HepG2 (cell line): ENCODE results near the gene SV2A. TPM values are rescaled to one million over a fixed set of nuclear protein-coding genes. Genes with fewer than 3 reads are reported as not detected.

Source experiments
- BRD4 ChIP-seq: sonication (generic); formaldehyde crosslinking; IDR thresholded peaks from 2 replicates; pipeline ENCODE4 v1.4.0; 2020; ENCODE audit warnings: missing genetic modification reagents
- FOXK2 ChIP-seq: fragments of 450-650 bp; IDR thresholded peaks from 2 replicates; pipeline ENCODE4 v1.6.1; 2016
- HNRNPLL ChIP-seq: fragments of 200-400 bp; formaldehyde crosslinking; IDR thresholded peaks from 2 replicates; pipeline ENCODE4 v1.6.1; 2017; ENCODE audit warnings: mild to moderate bottlenecking, low read depth, low read length; ENCODE audit not compliant: poor library complexity, severe bottlenecking
- HOXA7 ChIP-seq: sonication (generic); formaldehyde crosslinking; IDR thresholded peaks from 2 replicates; pipeline ENCODE4 v1.8.1; 2022; ENCODE audit warnings: mild to moderate bottlenecking, missing genetic modification reagents, moderate library complexity
- KDM2A ChIP-seq: sonication (generic); formaldehyde crosslinking; IDR thresholded peaks from 2 replicates; pipeline ENCODE4 v1.4.0; 2020; ENCODE audit warnings: low read depth, missing genetic modification reagents, borderline replicate concordance
- MED1 ChIP-seq: sonication (generic); formaldehyde crosslinking; IDR thresholded peaks from 2 replicates; pipeline ENCODE4 v1.4.0; 2020; ENCODE audit warnings: missing genetic modification reagents
- MIER2 ChIP-seq: IDR thresholded peaks from 2 replicates; pipeline ENCODE4 v1.6.1; 2016; ENCODE audit warnings: missing biosample characterization, missing genetic modification reagents
- NKX3-1 ChIP-seq: sonication (generic); formaldehyde crosslinking; IDR thresholded peaks from 2 replicates; pipeline ENCODE4 v1.5.0; 2020; ENCODE audit warnings: missing genetic modification reagents
- POLR2AphosphoS5 ChIP-seq: IDR thresholded peaks from 2 replicates; pipeline ENCODE4 v1.6.1; 2012; ENCODE audit warnings: low read depth, low read length
- SP5 ChIP-seq: IDR thresholded peaks from 2 replicates; pipeline ENCODE4 v1.6.1; 2016; ENCODE audit warnings: low read depth, borderline replicate concordance
- ZFP90 ChIP-seq: sonication (generic); formaldehyde crosslinking; IDR thresholded peaks from 2 replicates; pipeline ENCODE4 v1.8.0; 2022; ENCODE audit warnings: missing genetic modification reagents, mild to moderate bottlenecking, inconsistent platforms, borderline replicate concordance
- ZNF232 ChIP-seq: sonication (generic); formaldehyde crosslinking; IDR thresholded peaks from 2 replicates; pipeline ENCODE4 v1.4.0; 2020; ENCODE audit warnings: missing genetic modification reagents, borderline replicate concordance
- ZNF34 ChIP-seq: sonication (generic); formaldehyde crosslinking; IDR thresholded peaks from 2 replicates; pipeline ENCODE4 v1.4.0; 2020; ENCODE audit warnings: mild to moderate bottlenecking, missing genetic modification reagents, borderline replicate concordance
- ZNF430 ChIP-seq: sonication (generic); formaldehyde crosslinking; IDR thresholded peaks from 2 replicates; pipeline ENCODE4 v1.9.0; 2021; ENCODE audit warnings: mild to moderate bottlenecking, missing genetic modification reagents
- ZNF614 ChIP-seq: IDR thresholded peaks from 2 replicates; pipeline ENCODE4 v1.6.1; 2018; ENCODE audit warnings: missing biosample characterization, missing genetic modification reagents, inconsistent platforms, borderline replicate concordance
- polyA plus RNA-seq, 8 experiments: library from polyadenylated mRNA; depleted of rRNA in 3 of 8; stranded (reverse) in 7 of 8; unstranded in 1 of 8; fragments of >200 nt; fragmentation: Illumina TruSeq in 4 of 8; extraction: Trizol in 4 of 8; gene quantifications; 2 replicates each; pipeline versions ENCODE4 v1.2.1 to v1.2.3, GENCODE V29; 2011 to 2016; ENCODE audit warnings: low read depth in 4 of 8, missing spikeins in 1 of 8, mixed read lengths in 1 of 8; ENCODE audit not compliant: insufficient read depth in 1 of 8
- total RNA-seq, 5 experiments: library from RNA; depleted of rRNA; stranded (reverse); fragments of >200 nt; fragmentation: Illumina TruSeq; extraction: Trizol; gene quantifications; 2 replicates each; pipeline ENCODE4 v1.2.3, GENCODE V29; 2016; ENCODE audit warnings: low read depth in 1 of 5
- TF ChIP-seq, protein P1 (sequence below): sonication (generic); formaldehyde crosslinking; IDR thresholded peaks from 2 replicates; pipeline ENCODE4 v1.5.1; 2020; ENCODE audit warnings: missing genetic modification reagents, mild to moderate bottlenecking, borderline replicate concordance
- TF ChIP-seq, protein P2 (sequence below): sonication (generic); formaldehyde crosslinking; IDR thresholded peaks from 2 replicates; pipeline ENCODE4 v1.8.0; 2022; ENCODE audit warnings: missing genetic modification reagents, mild to moderate bottlenecking, inconsistent platforms, borderline replicate concordance
- TF ChIP-seq, protein P3 (sequence below): sonication (generic); formaldehyde crosslinking; IDR thresholded peaks from 2 replicates; pipeline ENCODE4 v1.8.0; 2022; ENCODE audit warnings: missing genetic modification reagents, mild to moderate bottlenecking, moderate library complexity, borderline replicate concordance
- TF ChIP-seq, protein P4 (sequence below), 2 experiments: sonication (generic) in 1 of 2; formaldehyde crosslinking in 1 of 2; IDR thresholded peaks; 2 replicates each; pipeline versions ENCODE4 v1.4.0 to v1.6.1; 2018 to 2020; ENCODE audit warnings: missing genetic modification reagents in 2 of 2, borderline replicate concordance in 1 of 2, low read depth in 1 of 2, mild to moderate bottlenecking in 1 of 2, missing biosample characterization in 1 of 2
- TF ChIP-seq, protein P5 (sequence below): IDR thresholded peaks from 2 replicates; pipeline ENCODE4 v1.6.1; 2012; ENCODE audit warnings: low read depth, low read length, improper control_type of control experiment

SV2A gene
- total and polyA plus RNA-seq, 2 of the 13 experiments (the other 11 are each of a cell fraction or from before 2014, with no cell fraction given) = 0.84 to 1.9 TPM

GRCh38 chr1:149927563-149928400 is 10.1 kb upstream of the SV2A start, which contains the start of gene SF3B4 (continued):
- TF ChIP-seq, protein P1, sequence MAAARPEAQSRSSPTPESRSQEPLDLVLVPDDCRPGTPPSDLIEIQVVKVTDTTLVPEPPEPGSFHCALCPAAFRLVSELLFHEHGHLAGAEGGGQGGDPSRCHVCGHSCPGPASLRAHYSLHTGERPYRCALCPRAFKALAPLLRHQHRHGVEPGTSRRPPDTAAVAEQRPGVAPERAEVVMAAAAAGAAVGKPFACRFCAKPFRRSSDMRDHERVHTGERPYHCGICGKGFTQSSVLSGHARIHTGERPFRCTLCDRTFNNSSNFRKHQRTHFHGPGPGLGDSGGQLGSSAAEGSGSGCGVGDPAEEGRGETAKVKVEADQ (CRISPR knock-in tag) = peak; percentile 64
- TF ChIP-seq NKX3-1 (CRISPR knock-in tag) = no peak
- peak; percentile 43; the same call in 1 of the 2 replicates for TF ChIP-seq ZFP90
- TF ChIP-seq ZNF232 = peak; percentile 34; the same call in 1 of the 2 replicates
- TF ChIP-seq, protein P2, sequence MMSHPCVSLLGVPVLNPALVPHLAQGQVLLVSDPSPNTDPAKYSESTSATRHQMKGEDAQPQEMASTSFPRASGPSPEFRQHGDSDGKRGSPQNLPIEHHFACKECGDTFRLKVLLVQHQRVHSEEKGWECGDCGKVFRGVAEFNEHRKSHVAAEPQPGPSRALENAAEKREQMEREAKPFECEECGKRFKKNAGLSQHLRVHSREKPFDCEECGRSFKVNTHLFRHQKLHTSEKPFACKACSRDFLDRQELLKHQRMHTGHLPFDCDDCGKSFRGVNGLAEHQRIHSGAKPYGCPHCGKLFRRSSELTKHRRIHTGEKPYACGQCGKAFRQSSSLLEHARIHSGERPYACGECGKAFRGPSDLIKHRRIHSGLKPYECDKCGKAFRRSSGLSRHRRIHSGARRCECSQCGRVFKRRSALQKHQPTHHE = peak; percentile 79; the same call in 1 of the 2 replicates
- peak; percentile 83 for TF ChIP-seq SP5 (CRISPR knock-in tag)
- TF ChIP-seq, protein P3, sequence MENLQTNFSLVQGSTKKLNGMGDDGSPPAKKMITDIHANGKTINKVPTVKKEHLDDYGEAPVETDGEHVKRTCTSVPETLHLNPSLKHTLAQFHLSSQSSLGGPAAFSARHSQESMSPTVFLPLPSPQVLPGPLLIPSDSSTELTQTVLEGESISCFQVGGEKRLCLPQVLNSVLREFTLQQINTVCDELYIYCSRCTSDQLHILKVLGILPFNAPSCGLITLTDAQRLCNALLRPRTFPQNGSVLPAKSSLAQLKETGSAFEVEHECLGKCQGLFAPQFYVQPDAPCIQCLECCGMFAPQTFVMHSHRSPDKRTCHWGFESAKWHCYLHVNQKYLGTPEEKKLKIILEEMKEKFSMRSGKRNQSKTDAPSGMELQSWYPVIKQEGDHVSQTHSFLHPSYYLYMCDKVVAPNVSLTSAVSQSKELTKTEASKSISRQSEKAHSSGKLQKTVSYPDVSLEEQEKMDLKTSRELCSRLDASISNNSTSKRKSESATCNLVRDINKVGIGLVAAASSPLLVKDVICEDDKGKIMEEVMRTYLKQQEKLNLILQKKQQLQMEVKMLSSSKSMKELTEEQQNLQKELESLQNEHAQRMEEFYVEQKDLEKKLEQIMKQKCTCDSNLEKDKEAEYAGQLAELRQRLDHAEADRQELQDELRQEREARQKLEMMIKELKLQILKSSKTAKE (CRISPR knock-in tag) = peak; percentile 25; the same call in 1 of the 2 replicates
- TF ChIP-seq, protein P4, sequence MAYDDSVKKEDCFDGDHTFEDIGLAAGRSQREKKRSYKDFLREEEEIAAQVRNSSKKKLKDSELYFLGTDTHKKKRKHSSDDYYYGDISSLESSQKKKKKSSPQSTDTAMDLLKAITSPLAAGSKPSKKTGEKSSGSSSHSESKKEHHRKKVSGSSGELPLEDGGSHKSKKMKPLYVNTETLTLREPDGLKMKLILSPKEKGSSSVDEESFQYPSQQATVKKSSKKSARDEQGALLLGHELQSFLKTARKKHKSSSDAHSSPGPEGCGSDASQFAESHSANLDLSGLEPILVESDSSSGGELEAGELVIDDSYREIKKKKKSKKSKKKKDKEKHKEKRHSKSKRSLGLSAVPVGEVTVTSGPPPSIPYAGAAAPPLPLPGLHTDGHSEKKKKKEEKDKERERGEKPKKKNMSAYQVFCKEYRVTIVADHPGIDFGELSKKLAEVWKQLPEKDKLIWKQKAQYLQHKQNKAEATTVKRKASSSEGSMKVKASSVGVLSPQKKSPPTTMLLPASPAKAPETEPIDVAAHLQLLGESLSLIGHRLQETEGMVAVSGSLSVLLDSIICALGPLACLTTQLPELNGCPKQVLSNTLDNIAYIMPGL (CRISPR knock-in tag; IDR thresholded peaks at IDR 0.05; ENCODE audit: borderline replicate concordance in 1 of 2, low read depth in 1 of 2) = peak; percentile 79 to 88
- TF ChIP-seq MIER2 = peak; percentile 18; the same call in 1 of the 2 replicates
- no peak for TF ChIP-seq HOXA7
- TF ChIP-seq, protein P5, sequence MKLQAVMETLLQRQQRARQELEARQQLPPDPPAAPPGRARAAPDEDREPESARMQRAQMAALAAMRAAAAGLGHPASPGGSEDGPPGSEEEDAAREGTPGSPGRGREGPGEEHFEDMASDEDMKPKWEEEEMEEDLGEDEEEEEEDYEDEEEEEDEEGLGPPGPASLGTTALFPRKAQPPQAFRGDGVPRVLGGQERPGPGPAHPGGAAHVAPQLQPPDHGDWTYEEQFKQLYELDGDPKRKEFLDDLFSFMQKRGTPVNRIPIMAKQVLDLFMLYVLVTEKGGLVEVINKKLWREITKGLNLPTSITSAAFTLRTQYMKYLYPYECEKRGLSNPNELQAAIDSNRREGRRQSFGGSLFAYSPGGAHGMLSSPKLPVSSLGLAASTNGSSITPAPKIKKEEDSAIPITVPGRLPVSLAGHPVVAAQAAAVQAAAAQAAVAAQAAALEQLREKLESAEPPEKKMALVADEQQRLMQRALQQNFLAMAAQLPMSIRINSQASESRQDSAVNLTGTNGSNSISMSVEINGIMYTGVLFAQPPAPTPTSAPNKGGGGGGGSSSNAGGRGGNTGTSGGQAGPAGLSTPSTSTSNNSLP = 0 out of 2 replicates have a peak, but pooled peaks have one; percentile 11
- no peak for TF ChIP-seq ZNF34
- TF ChIP-seq FOXK2 = no peak
- peak; percentile 70 for TF ChIP-seq HNRNPLL
- TF ChIP-seq BRD4 (CRISPR knock-in tag) = peak; percentile 76
- TF ChIP-seq MED1 (CRISPR knock-in tag) = peak; percentile 40; the same call in 1 of the 2 replicates
- peak; percentile 87; the same call in 1 of the 2 replicates for TF ChIP-seq KDM2A (CRISPR knock-in tag)
- peak; percentile 80 for TF ChIP-seq ZNF614 (CRISPR knock-in tag)
- TF ChIP-seq POLR2AphosphoS5 = peak; percentile 99
- TF ChIP-seq ZNF430 (CRISPR knock-in tag) = peak; percentile 91
